GM21737 (cell line): ENCODE data around the gene CCDC102A.

Experiments used
- ATAC-seq: cut with Tn5 transposase; IDR thresholded peaks from one replicate; pipeline ENCODE4 v1.9.1; 2021; ENCODE audit warnings: mild to moderate bottlenecking, moderate library complexity; ENCODE audit not compliant: unreplicated experiment

CCDC102A gene

GRCh38 chr16:57464523-57464922, 71.8 kb downstream of the CCDC102A start:
- ATAC-seq: no peak

DNA sequence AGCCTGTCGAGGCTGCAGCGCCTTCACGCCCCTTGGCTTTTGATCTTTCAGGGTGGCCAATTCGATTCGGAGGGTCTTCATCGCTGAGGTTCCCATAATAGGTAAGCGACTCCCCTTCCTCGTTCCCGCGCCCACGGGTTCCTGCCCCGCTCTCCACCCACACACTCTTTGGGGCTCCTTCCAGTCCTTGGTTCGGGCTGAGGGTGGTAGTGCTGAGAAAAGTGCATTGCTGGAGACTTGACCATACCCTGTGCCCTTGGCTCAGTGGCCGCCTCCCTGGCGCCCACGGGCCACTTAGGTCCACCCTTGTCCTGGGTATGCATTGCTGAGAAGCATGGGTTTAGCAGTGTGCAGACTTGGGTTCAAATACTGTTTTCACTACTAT, 73.4 kb downstream of the CCDC102A start:
- no peak for ATAC-seq

- peak; percentile 88 for ATAC-seq
Measured at GRCh38 chr16:57462209-57462977, 74.0 kb downstream of the CCDC102A start, which contains the start of gene POLR2C. Gene POLR2C (plus strand): TSS chr16:57462679. CDS start chr16:57462725, 46 bp downstream.
